ENCODE results near the gene CECR2.

- TF ChIP-seq CTCF (conservative IDR thresholded peaks at IDR 0.05; ENCODE audit: low read depth, low read length): no peak
- no peak for TF ChIP-seq EZH2 (IDR thresholded peaks at IDR 0.05; ENCODE audit: low read length, unreplicated experiment)
Observed at GRCh38 chr22:17418890-17419324, 49.6 kb downstream of the CECR2 start.
